H9 (cell line): ENCODE data around the gene FAU. TPM values are rescaled to one million over a fixed set of nuclear protein-coding genes. Genes with fewer than 3 reads are reported as not detected.

Experiments used
- DNase-seq: peaks from one replicate; pipeline ENCODE4 v3.0.0-alpha.2; 2017
- H2AFZ ChIP-seq: one replicate; pipeline ENCODE4 v1.6.1; 2013; ENCODE audit warnings: mild to moderate bottlenecking, low read length, control low read depth, moderate library complexity
- H2AK5ac ChIP-seq: 2 replicates; pipeline ENCODE4 v1.6.1; 2013; ENCODE audit warnings: low read length, control low read depth, mixed read lengths; ENCODE audit not compliant: insufficient read length
- H2BK120ac ChIP-seq: one replicate; pipeline ENCODE4 v1.6.1; 2013; ENCODE audit warnings: low read depth, mild to moderate bottlenecking, low read length, control low read depth, inconsistent platforms; ENCODE audit not compliant: poor library complexity, severe bottlenecking
- H2BK12ac ChIP-seq: 2 replicates; pipeline ENCODE4 v1.6.1; 2013; ENCODE audit warnings: low read length, control low read depth, mixed read lengths, low read depth; ENCODE audit not compliant: insufficient read length
- H2BK15ac ChIP-seq: 2 replicates; pipeline ENCODE4 v1.6.1; 2013; ENCODE audit warnings: low read depth, low read length, control low read depth
- H2BK20ac ChIP-seq: one replicate; pipeline ENCODE4 v1.6.1; 2013; ENCODE audit warnings: low read depth, mild to moderate bottlenecking, low read length, control low read depth, inconsistent platforms; ENCODE audit not compliant: poor library complexity, severe bottlenecking
- H2BK5ac ChIP-seq: 2 replicates; pipeline ENCODE4 v1.6.1; 2013; ENCODE audit warnings: low read length, control low read depth, mixed read lengths; ENCODE audit not compliant: insufficient read length
- H3K14ac ChIP-seq: 2 replicates; pipeline ENCODE4 v1.6.1; 2013; ENCODE audit warnings: low read length, control low read depth; ENCODE audit not compliant: insufficient read depth
- H3K18ac ChIP-seq: 2 replicates; pipeline ENCODE4 v1.6.1; 2013; ENCODE audit warnings: low read depth, mild to moderate bottlenecking, mixed read lengths, low read length, control low read depth; ENCODE audit not compliant: insufficient read length
- H3K23ac ChIP-seq: 2 replicates; pipeline ENCODE4 v1.6.1; 2013; ENCODE audit warnings: low read length, control low read depth, mixed read lengths, low read depth; ENCODE audit not compliant: insufficient read length
- H3K23me2 ChIP-seq: 2 replicates; pipeline ENCODE4 v1.6.1; 2013; ENCODE audit warnings: low read depth, mild to moderate bottlenecking, mixed read lengths, low read length, control low read depth; ENCODE audit not compliant: insufficient read length, poor library complexity, severe bottlenecking
- H3K27ac ChIP-seq: 2 replicates; pipeline ENCODE4 v1.5.1; 2013; ENCODE audit warnings: low read length, control low read depth, mixed read lengths, low read depth; ENCODE audit not compliant: insufficient read length
- H3K27me3 ChIP-seq: 2 replicates; pipeline ENCODE4 v1.6.1; 2013; ENCODE audit warnings: low read length, control low read depth, inconsistent platforms; ENCODE audit not compliant: insufficient read depth
- H3K4ac ChIP-seq: 2 replicates; pipeline ENCODE4 v1.6.1; 2013; ENCODE audit warnings: low read depth, mild to moderate bottlenecking, control low read depth, inconsistent platforms, low read length, moderate library complexity
- H3K4me1 ChIP-seq: 2 replicates; pipeline ENCODE4 v1.6.1; 2013; ENCODE audit warnings: low read length, control low read depth, inconsistent platforms; ENCODE audit not compliant: insufficient read depth
- H3K4me2 ChIP-seq: 2 replicates; pipeline ENCODE4 v1.6.1; 2013; ENCODE audit warnings: low read length, control low read depth, mixed read lengths; ENCODE audit not compliant: insufficient read length, insufficient read depth
- H3K56ac ChIP-seq: 2 replicates; pipeline ENCODE4 v1.6.1; 2013; ENCODE audit warnings: low read depth, mild to moderate bottlenecking, mixed read lengths, low read length, control low read depth; ENCODE audit not compliant: insufficient read length
- H3K79me1 ChIP-seq: 2 replicates; pipeline ENCODE4 v1.6.1; 2013; ENCODE audit warnings: low read depth, mild to moderate bottlenecking, moderate library complexity, low read length, control low read depth, inconsistent platforms; ENCODE audit not compliant: insufficient read depth, poor library complexity, severe bottlenecking
- H3K79me2 ChIP-seq: 2 replicates; pipeline ENCODE4 v1.6.1; 2013; ENCODE audit warnings: low read length, control low read depth, inconsistent platforms; ENCODE audit not compliant: insufficient read depth
- H3K9ac ChIP-seq: 2 replicates; pipeline ENCODE4 v1.6.1; 2013; ENCODE audit warnings: low read length, control low read depth, mixed read lengths; ENCODE audit not compliant: insufficient read length; ENCODE audit errors: extremely low read depth
- H3K9me3 ChIP-seq: one replicate; pipeline ENCODE4 v1.6.1; 2013; ENCODE audit warnings: low read depth, low read length, inconsistent platforms; ENCODE audit not compliant: control insufficient read depth
- H3T11ph ChIP-seq: one replicate; pipeline ENCODE4 v1.6.1; 2013; ENCODE audit warnings: mild to moderate bottlenecking, low read length, control low read depth, inconsistent platforms
- H4K20me1 ChIP-seq: one replicate; pipeline ENCODE4 v1.6.1; 2013; ENCODE audit not compliant: control insufficient read depth, insufficient read length, insufficient read depth
- H4K5ac ChIP-seq: 2 replicates; pipeline ENCODE4 v1.6.1; 2013; ENCODE audit warnings: low read depth, mild to moderate bottlenecking, mixed read lengths, low read length, control low read depth; ENCODE audit not compliant: insufficient read length
- H4K8ac ChIP-seq: replicated peaks from 2 replicates; pipeline ENCODE4 v1.6.1; 2013; ENCODE audit warnings: low read length, control low read depth, mixed read lengths, low read depth; ENCODE audit not compliant: insufficient read length
- H4K91ac ChIP-seq: 2 replicates; pipeline ENCODE4 v1.6.1; 2013; ENCODE audit warnings: low read depth, mild to moderate bottlenecking, moderate library complexity, mixed read lengths, low read length, control low read depth; ENCODE audit not compliant: insufficient read length
- H3K27ac Mint-ChIP-seq, 3 experiments: 2 replicates in 2 of 3; 3 replicates in 1 of 3; pipeline ENCODE4 v1.8.0; 2020 to 2021; ENCODE audit warnings: mixed read lengths in 3 of 3, mild to moderate bottlenecking in 1 of 3, moderate library complexity in 1 of 3
- H3K27me3 Mint-ChIP-seq: 2 replicates; pipeline ENCODE4 v1.8.0; 2021; ENCODE audit warnings: low read depth, mild to moderate bottlenecking, moderate library complexity, mixed read lengths
- H3K36me3 Mint-ChIP-seq, 3 experiments: 2 replicates in 2 of 3; 3 replicates in 1 of 3; pipeline ENCODE4 v1.8.0; 2020 to 2021; ENCODE audit warnings: low read depth in 3 of 3, mixed read lengths in 3 of 3; ENCODE audit not compliant: insufficient read depth in 1 of 3
- H3K4me1 Mint-ChIP-seq, 2 experiments: 2 replicates each; pipeline ENCODE4 v1.8.0; 2020; ENCODE audit warnings: mixed read lengths in 2 of 2
- H3K4me3 Mint-ChIP-seq, 2 experiments: 2 replicates in 1 of 2; 3 replicates in 1 of 2; pipeline ENCODE4 v1.8.0; 2020 to 2021; ENCODE audit warnings: mild to moderate bottlenecking in 2 of 2, mixed read lengths in 2 of 2, moderate library complexity in 1 of 2
- H3K9me3 Mint-ChIP-seq, 2 experiments: 2 replicates in 1 of 2; 3 replicates in 1 of 2; pipeline ENCODE4 v1.8.0; 2020; ENCODE audit warnings: mild to moderate bottlenecking in 2 of 2, mixed read lengths in 2 of 2, moderate library complexity in 1 of 2
- CTCF ChIP-seq: fragments of 200-600 bp; sonication (generic); conservative IDR thresholded peaks from 3 replicates; pipeline ENCODE4 v1.8.0; 2021; ENCODE audit warnings: antibody characterized with exemption, mild to moderate bottlenecking
- WGBS: extraction: QIAGEN DNeasy Blood & Tissue Kit; methylation state at CpG from one replicate; pipeline ENCODE4 v1.1.7; 2013; ENCODE audit warnings: missing lambda C conversion rate, low lambda C conversion rate, mixed read lengths; ENCODE audit not compliant: insufficient read length; ENCODE audit errors: extremely low coverage; 5-methylcytosine and 5-hydroxymethylcytosine counted together
- total RNA-seq: library from RNA; stranded (reverse); gene quantifications from 2 replicates; pipeline ENCODE4 v1.2.1, GENCODE V29; 2021

FAU gene
- total RNA-seq, 1 experiment from 2014 or later = 898 TPM

- H3K18ac ChIP-seq = no peak overlapping the region
- no peak overlapping the region for H3K27ac ChIP-seq
- H3K4ac ChIP-seq = no peak overlapping the region
- no peaks in the 10 kb centered on the region; the same call in 1 of the 2 replicates for H3K4me1 ChIP-seq
- no peaks in the 10 kb centered on the region for H3K23me2 ChIP-seq
- H3T11ph ChIP-seq = no peak overlapping the region
- TF ChIP-seq CTCF = no peak
- H3K9ac ChIP-seq = no peak overlapping the region
- no peak overlapping the region for H3K4me3 Mint-ChIP-seq
- no CpG with 5 or more reads among the region's 3 CpGs for WGBS
- no peak overlapping the region for H4K91ac ChIP-seq
- no peaks in the 10 kb centered on the region; the same call in 1 of the 2 replicates for H3K27me3 Mint-ChIP-seq
- no peak overlapping the region for H2BK15ac ChIP-seq
- no peak overlapping the region for H2AK5ac ChIP-seq
- H3K4me1 Mint-ChIP-seq = peaks cover 7 to 15% of the 10 kb centered on the region in 2 experiments
- H4K20me1 ChIP-seq = no peaks in the 10 kb centered on the region
- H3K79me1 ChIP-seq = no peaks in the 10 kb centered on the region
- H3K9me3 Mint-ChIP-seq = no peaks in the 10 kb centered on the region
- no peak overlapping the region for H2AFZ ChIP-seq
- no peak overlapping the region for H4K8ac ChIP-seq
- no peaks in the 10 kb centered on the region for H3K79me2 ChIP-seq
- no peak overlapping the region for H3K14ac ChIP-seq
- DNase-seq = no peak
- H3K9me3 ChIP-seq = no peaks in the 10 kb centered on the region
- no peak overlapping the region for H2BK12ac ChIP-seq
- H3K27ac Mint-ChIP-seq = no peak overlapping the region
- H3K56ac ChIP-seq = no peak overlapping the region
- H2BK5ac ChIP-seq = no peak overlapping the region
- H3K27me3 ChIP-seq = no peaks in the 10 kb centered on the region
- no peak overlapping the region for H3K4me2 ChIP-seq
- no peak overlapping the region for H2BK120ac ChIP-seq
- H3K36me3 Mint-ChIP-seq = no peaks in the 10 kb centered on the region; a peak in 1 of 7 replicates
- no peak overlapping the region for H4K5ac ChIP-seq
- no peak overlapping the region for H3K23ac ChIP-seq
- no peak overlapping the region for H2BK20ac ChIP-seq
These were observed 45.7 kb upstream of the FAU start for GRCh38 chr11:65167656-65168055.
